Astrocyte (in vitro differentiated cells and primary cell): ENCODE data around the gene GP1BA. TPM values are rescaled to one million over a fixed set of nuclear protein-coding genes. Genes with fewer than 3 reads are reported as not detected.

ENCODE experiments used
- DNase-seq: peaks from one replicate; pipeline ENCODE4 v3.0.0-alpha.2; 2010; ENCODE audit warnings: low read depth
- FAIRE-seq: peaks from 2 replicates; lab custom pipeline; 2011; peaks lifted over from hg19 to GRCh38; lab: Jason Lieb, UNC
- H2AFZ ChIP-seq: 2 replicates; pipeline ENCODE4 v1.6.0; 2012; ENCODE audit warnings: low read depth, low read length, inconsistent platforms
- H3K27ac ChIP-seq: 2 replicates; pipeline ENCODE4 v1.5.1; 2011; ENCODE audit warnings: low read depth, low read length, inconsistent platforms
- H3K27me3 ChIP-seq: 2 replicates; pipeline ENCODE4 v1.6.0; 2011; ENCODE audit warnings: low read length, inconsistent platforms; ENCODE audit not compliant: insufficient read depth
- H3K36me3 ChIP-seq: 2 replicates; pipeline ENCODE4 v1.5.1; 2011; ENCODE audit warnings: low read length, inconsistent platforms; ENCODE audit not compliant: insufficient read depth
- H3K4me1 ChIP-seq: 2 replicates; pipeline ENCODE4 v1.5.1; 2011; ENCODE audit warnings: low read length, inconsistent platforms; ENCODE audit not compliant: insufficient read depth
- H3K4me2 ChIP-seq: 2 replicates; pipeline ENCODE4 v1.6.0; 2012; ENCODE audit warnings: low read length, inconsistent platforms
- H3K4me3 ChIP-seq: 2 replicates; pipeline ENCODE4 v1.5.1; 2011; ENCODE audit warnings: low read depth, mild to moderate bottlenecking, low read length, inconsistent platforms; ENCODE audit not compliant: insufficient read depth
- H3K79me2 ChIP-seq: 2 replicates; pipeline ENCODE4 v1.6.0; 2012; ENCODE audit warnings: mild to moderate bottlenecking, low read length, inconsistent platforms; ENCODE audit not compliant: insufficient read depth
- H3K9ac ChIP-seq: 2 replicates; pipeline ENCODE4 v1.6.0; 2012; ENCODE audit warnings: mild to moderate bottlenecking, low read length, inconsistent platforms
- H3K9me3 ChIP-seq: 2 replicates; pipeline ENCODE4 v1.5.1; 2012; ENCODE audit warnings: low read depth, mild to moderate bottlenecking, low read length, inconsistent platforms; ENCODE audit not compliant: insufficient read depth
- H4K20me1 ChIP-seq: 2 replicates; pipeline ENCODE4 v1.6.0; 2012; ENCODE audit warnings: low read length, inconsistent platforms; ENCODE audit not compliant: insufficient read depth
- H3K27ac Mint-ChIP-seq: one replicate; pipeline ENCODE4 v1.8.0; 2021; ENCODE audit warnings: mild to moderate bottlenecking, mixed read lengths; ENCODE audit not compliant: unreplicated experiment
- H3K27me3 Mint-ChIP-seq: one replicate; pipeline ENCODE4 v1.8.0; 2021; ENCODE audit warnings: low read depth, mixed read lengths; ENCODE audit not compliant: unreplicated experiment
- H3K36me3 Mint-ChIP-seq: one replicate; pipeline ENCODE4 v1.8.0; 2021; ENCODE audit warnings: low read depth, mixed read lengths; ENCODE audit not compliant: unreplicated experiment
- H3K4me1 Mint-ChIP-seq: one replicate; pipeline ENCODE4 v1.8.0; 2021; ENCODE audit warnings: low read depth, mixed read lengths; ENCODE audit not compliant: unreplicated experiment
- H3K4me3 Mint-ChIP-seq: one replicate; pipeline ENCODE4 v1.8.0; 2021; ENCODE audit warnings: mild to moderate bottlenecking, moderate library complexity, mixed read lengths; ENCODE audit not compliant: unreplicated experiment
- H3K9me3 Mint-ChIP-seq: one replicate; pipeline ENCODE4 v1.8.0; 2021; ENCODE audit warnings: mild to moderate bottlenecking, mixed read lengths; ENCODE audit not compliant: unreplicated experiment
- CTCF ChIP-seq: IDR thresholded peaks from 2 replicates; pipeline ENCODE4 v1.5.1; 2011; ENCODE audit warnings: low read depth, mild to moderate bottlenecking, inconsistent platforms, low read length, moderate library complexity; ENCODE audit not compliant: insufficient read depth
- EZH2 ChIP-seq: IDR thresholded peaks from 2 replicates; pipeline ENCODE4 v1.6.1; 2012; ENCODE audit warnings: mild to moderate bottlenecking, low read length, inconsistent platforms; ENCODE audit not compliant: insufficient read depth
- total RNA-seq: library from RNA; stranded (reverse); gene quantifications from 2 replicates; pipeline ENCODE4 v1.2.1, GENCODE V29; 2021

The GP1BA gene
- total RNA-seq, 1 donor from 2014 or later = 0.09 TPM

- peaks cover 37% of the 10 kb centered on the region for H3K4me1 Mint-ChIP-seq
- FAIRE-seq = no peak
These were observed 8.7 kb downstream of the GP1BA start for GRCh38 chr17:4940555-4941318.

GRCh38 chr17:4941319-4941610 lies 9.2 kb downstream of the GP1BA start:
- H3K9me3 Mint-ChIP-seq = peaks cover 2% of the 10 kb centered on the region
- no peaks in the 10 kb centered on the region for H3K27me3 Mint-ChIP-seq
- peak overlapping the region; percentile 99 for H3K27ac Mint-ChIP-seq
- peak overlapping the region; percentile 96 for H3K27ac ChIP-seq
- peaks cover 32% of the 10 kb centered on the region for H3K36me3 ChIP-seq
- peak overlapping the region; percentile 97 for H3K4me2 ChIP-seq
- peaks cover 79% of the 10 kb centered on the region for H3K79me2 ChIP-seq
- peaks cover 19% of the 10 kb centered on the region for H3K36me3 Mint-ChIP-seq
- peak overlapping the region; percentile 97 for H3K9ac ChIP-seq
- TF ChIP-seq EZH2 (no peak), CTCF (no peak)
- H3K27me3 ChIP-seq = no peaks in the 10 kb centered on the region
- H2AFZ ChIP-seq = no peak overlapping the region
- no peak for FAIRE-seq
- peaks cover 37% of the 10 kb centered on the region for H3K4me1 Mint-ChIP-seq
- peak overlapping the region; percentile 95 for H3K4me3 Mint-ChIP-seq
- peaks cover 40% of the 10 kb centered on the region for H3K4me1 ChIP-seq
- no peak for DNase-seq
- no peaks in the 10 kb centered on the region for H3K9me3 ChIP-seq
- H3K4me3 ChIP-seq = peak overlapping the region; percentile 85
- peaks cover 50% of the 10 kb centered on the region for H4K20me1 ChIP-seq

More at GRCh38 chr17:4940555-4941318, 8.7 kb downstream of the GP1BA start:
- peak overlapping the region; percentile 85 for H3K4me3 ChIP-seq
- H3K27ac Mint-ChIP-seq = peak overlapping the region; percentile 99
- no peaks in the 10 kb centered on the region for H3K27me3 ChIP-seq
- peak overlapping the region; percentile 97 for H3K9ac ChIP-seq
- H3K4me1 ChIP-seq = peaks cover 35% of the 10 kb centered on the region
- no peak for TF ChIP-seq CTCF
- no peak for TF ChIP-seq EZH2
- H3K27me3 Mint-ChIP-seq = no peaks in the 10 kb centered on the region
- H3K4me3 Mint-ChIP-seq = peak overlapping the region; percentile 95
- H3K4me2 ChIP-seq = peak overlapping the region; percentile 97
- peaks cover 29% of the 10 kb centered on the region for H3K36me3 ChIP-seq
- H3K9me3 ChIP-seq = no peaks in the 10 kb centered on the region
- peaks cover 45% of the 10 kb centered on the region for H4K20me1 ChIP-seq
- no peak for DNase-seq
- peaks cover 15% of the 10 kb centered on the region for H3K36me3 Mint-ChIP-seq
- peaks cover 74% of the 10 kb centered on the region for H3K79me2 ChIP-seq
- H3K9me3 Mint-ChIP-seq = peaks cover 2% of the 10 kb centered on the region
- H2AFZ ChIP-seq = peak overlapping the region; percentile 81
- peak overlapping the region; percentile 96 for H3K27ac ChIP-seq
